Measurements from ENCODE around the gene CES4A.
A peak's percentile ranks its signal among the peaks of the same experiment; 100 is the strongest.
"Not testable (repeated sequence)": the region's sequence is repeated elsewhere in the genome, so short reads cannot be mapped to it uniquely, and the experiment has no call there.

The CES4A gene

GRCh38 chr16:67024384-67025209 is 36.2 kb downstream of the CES4A start:
- no peak for DNase-seq

GRCh38 chr16:67025210-67025550 is 36.8 kb downstream of the CES4A start:
- no peak for DNase-seq

DNA sequence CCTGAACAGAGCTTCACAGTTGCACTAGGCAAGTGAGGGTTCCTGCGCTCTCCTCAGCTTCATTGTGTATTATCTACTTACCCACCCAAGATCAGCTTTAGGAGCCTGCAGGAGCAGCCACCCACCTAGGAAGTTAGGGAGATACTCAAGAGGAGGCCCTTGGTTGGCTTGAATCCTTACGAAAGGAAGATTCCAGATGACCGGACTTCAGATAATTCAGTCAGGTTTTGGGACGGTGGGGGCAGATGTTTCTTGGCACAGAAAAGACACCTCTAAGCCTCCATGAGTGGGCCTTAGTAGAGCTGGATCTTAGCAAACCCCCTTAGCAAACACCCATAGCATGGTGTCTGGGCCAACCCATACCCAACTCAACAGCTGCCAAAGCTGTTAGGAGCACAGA is 38.2 kb downstream of the CES4A start:
- no peak for DNase-seq

- no peak for DNase-seq
These were observed 38.7 kb downstream of the CES4A start for GRCh38 chr16:67027046-67027445.

GRCh38 chr16:67028167-67028695 is 39.8 kb downstream of the CES4A start:
- no peak for DNase-seq

GRCh38 chr16:67028696-67029253 is 40.4 kb downstream of the CES4A start, which contains the start of gene CBFB:
Gene CBFB, plus strand, starts transcription at chr16:67029149. Its CDS starts 259 bp downstream, at chr16:67029408.
- DNase-seq = peak; percentile 65

DNA sequence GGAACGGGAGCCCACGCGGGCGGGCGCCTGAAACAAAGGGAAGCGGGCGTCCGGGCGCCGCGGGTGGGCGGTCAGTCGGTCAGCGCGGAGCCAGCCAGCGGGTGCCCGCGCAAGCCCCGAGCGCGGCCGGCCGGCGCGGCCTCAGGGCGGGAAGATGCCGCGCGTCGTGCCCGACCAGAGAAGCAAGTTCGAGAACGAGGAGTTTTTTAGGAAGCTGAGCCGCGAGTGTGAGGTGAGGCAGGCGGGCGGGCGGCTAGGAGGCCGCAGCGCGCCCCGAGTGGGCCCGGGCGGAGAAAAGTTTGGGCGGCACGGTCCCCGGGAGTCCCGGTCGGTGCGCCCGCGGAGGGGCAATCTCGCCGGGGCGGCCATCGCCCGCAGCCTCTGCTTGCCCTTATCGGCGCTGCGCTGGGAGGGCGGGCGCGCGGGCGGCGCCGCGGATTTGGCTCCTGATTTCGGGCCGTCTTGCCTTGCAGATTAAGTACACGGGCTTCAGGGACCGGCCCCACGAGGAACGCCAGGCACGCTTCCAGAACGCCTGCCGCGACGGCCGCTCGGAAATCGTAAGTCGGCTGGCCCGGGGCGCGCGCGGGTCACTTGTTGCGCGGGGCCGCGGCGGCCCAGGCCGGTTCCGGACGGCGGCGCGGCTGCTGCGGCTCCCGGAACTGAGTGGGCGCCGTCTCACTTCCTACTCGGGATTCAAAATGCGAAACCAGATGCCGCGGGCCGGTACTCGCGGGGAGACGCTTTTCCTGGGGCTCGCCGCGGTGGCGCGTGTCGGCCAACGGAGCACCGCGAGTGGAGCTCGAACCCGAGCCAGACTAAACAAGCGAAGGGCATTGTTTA is 41.1 kb downstream of the CES4A start:
- no peak for DNase-seq

GRCh38 chr16:67030221-67030962 is 42.0 kb downstream of the CES4A start:
- DNase-seq = no peak

GRCh38 chr16:67034487-67034886 is 46.1 kb downstream of the CES4A start:
- DNase-seq = no peak

DNA sequence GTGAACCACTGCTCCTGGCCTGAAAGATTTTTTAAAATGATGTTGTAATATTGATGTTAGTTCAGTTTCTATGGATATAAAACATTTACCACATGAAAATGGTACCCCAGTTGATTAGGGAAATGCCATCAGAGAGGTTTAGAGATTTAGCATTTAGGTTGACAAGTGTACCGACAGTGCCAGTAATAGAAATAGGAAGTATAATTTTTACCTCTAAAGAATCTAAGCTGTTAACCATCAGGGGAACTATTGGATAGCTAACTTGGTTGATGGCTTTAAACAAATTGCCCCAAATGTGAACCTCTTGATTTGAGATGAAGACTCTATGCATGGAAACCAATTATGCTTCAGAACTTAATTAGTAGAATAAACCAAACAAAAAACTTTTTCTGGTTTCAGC is 47.0 kb downstream of the CES4A start:
- DNase-seq = no peak

GRCh38 chr16:67036323-67036741 is 47.9 kb downstream of the CES4A start:
- DNase-seq = no peak

DNA sequence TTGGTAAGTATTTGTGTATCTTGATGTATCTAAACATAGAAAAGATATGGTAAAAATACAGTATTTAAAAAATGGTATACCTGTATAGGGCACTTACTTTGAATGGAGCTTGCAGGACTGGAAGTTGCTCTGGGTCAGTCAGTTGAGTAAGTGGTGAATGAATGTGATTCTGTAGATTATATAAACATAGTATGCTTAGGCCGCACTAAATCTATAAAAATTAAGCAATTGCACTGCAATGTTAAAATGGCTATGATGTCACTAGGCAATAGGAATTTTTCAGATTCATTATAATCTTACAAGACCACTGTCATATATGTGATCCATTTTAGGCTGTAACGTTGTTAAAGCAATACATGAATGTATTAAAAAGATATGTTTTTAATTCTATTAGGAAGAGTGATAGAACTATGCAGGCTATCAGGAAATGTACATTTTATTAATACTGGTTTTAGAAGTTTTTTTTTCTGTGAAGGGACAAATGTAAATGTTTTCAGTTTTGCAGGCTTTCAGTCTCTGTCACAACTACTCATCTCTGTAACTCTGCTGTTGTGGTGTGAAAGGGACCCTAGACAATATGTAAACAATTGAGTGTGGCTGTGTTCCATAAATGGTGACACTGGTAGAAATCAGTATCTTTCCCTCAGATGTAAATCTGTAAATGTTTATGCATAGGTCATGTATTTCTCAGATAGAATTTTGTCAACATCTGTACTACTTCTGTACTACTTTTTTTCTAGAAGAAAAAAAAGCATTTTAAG is 51.1 kb downstream of the CES4A start:
- no peak for DNase-seq

DNA sequence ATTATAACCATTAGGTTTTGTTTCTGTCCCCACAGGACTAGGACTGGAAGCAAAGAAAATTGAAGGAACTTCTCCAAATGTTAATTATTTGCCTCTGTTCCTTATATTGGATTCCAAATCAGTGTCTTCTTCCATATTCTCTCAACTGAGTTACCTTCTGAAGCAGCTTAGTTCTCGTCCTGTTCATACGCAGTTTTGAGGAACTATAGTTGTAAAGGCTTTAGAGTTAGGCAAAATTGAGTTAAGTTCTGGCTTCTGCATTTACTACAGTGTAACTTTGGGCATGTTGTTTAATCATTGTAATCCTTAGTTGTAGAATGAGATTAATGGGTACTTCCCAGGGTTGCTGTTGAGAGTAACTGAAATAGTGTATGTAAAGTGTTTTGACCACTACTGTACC is 51.8 kb downstream of the CES4A start:
- no peak for DNase-seq

DNA sequence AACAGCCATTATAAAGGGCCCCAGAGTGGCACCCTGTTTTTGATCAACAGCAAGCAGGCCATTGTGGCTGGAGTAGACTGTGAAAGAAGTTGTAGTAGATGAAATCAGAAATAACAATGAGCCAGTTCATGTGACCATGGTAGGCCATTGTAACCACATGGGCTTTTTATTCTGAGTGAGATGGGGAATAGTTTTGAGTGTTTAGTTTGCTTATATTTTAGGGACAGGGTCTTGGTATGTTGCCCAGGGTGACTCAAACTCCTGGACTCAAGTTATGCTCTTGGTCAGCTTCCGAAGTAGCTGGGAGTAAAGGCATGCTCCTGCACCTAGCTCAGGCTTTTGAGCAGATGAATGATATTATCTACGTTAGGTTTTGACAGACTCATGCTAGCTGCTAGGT is 52.5 kb downstream of the CES4A start:
- no peak for DNase-seq

DNA sequence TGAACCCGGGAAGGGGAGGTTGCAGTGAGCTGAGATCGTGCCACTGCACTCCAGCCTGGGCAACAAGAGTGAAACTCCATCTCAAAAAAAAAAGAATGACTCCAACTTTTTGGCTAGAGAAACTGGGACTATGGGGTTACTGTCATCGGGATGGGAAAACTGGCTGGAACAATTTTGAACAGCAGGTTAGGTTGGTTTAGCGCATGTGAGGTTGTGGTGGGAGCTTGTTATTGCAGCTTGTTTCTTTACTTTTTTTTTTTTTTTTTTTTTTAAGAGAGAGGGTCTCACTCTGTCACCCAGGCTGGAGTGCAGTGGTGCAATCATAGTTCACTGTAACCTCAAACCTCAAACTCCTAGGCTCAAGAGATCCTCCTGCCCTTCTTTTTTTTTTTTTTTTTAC is 53.1 kb downstream of the CES4A start:
- not testable (repeated sequence) for DNase-seq

DNA sequence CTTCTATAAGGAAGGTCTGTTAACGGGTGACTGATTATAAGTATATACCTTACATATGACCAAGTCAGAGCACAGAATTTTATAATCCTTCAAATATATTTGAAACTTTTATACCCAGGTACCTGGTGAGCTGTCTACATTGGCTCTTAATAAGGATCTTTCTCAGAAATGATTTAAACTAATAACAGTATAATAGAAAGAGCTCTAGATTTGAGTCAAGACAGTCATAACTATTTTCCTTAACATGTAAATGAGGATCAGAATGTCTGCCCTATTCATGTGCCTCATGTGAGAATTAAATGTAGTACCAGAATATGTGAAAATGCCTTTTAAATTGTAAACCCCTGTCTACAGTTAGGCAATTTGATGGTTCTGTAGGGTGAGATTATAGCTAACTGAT is 55.0 kb downstream of the CES4A start:
- DNase-seq = no peak

- no peak for DNase-seq
These were observed 62.4 kb downstream of the CES4A start for GRCh38 chr16:67050796-67051195.

DNA sequence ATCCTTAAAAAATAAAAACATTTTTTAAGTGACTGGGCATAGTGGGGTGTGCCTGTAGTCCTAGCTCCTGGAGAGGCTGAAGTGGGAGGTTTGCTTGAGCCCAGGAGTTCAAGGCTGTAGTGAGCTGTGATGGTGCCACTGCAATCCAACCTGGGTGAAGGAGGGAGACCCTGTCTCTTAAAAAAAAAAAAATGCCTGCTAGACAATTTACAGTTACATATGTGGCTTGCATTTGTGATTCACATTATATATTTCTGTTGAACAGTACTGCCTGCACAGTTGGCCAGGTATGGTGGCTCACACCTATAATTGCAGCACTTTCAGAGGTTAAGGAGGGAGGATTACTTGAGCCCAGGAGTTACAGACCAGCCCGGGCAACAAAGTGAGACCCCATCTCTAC is 64.0 kb downstream of the CES4A start:
- DNase-seq = no peak

- DNase-seq = no peak
These were observed 65.5 kb downstream of the CES4A start for GRCh38 chr16:67053767-67054334.

GRCh38 chr16:67054901-67055300 is 66.5 kb downstream of the CES4A start:
- DNase-seq = no peak

GRCh38 chr16:67055712-67056487 is 67.5 kb downstream of the CES4A start:
- DNase-seq = no peak

All from NCI-H774 (cell line).